Left ventricle myocardium inferior (tissue), 1 donor: ENCODE results near the gene TSPOAP1. TPM values are rescaled to one million over a fixed set of nuclear protein-coding genes. Genes with fewer than 3 reads are reported as not detected.
A peak's percentile ranks its signal among the peaks of the same experiment; 100 is the strongest.

Experiments used
- DNase-seq: peaks from one replicate; pipeline ENCODE4 v3.0.0-alpha.2; 2020
- H3K27ac ChIP-seq: fragments of 200-600 bp; replicated peaks from 2 replicates; pipeline ENCODE4 v1.8.0; 2021
- H3K27me3 ChIP-seq: fragments of 200-600 bp; 2 replicates; pipeline ENCODE4 v1.8.0; 2021; ENCODE audit warnings: low read depth
- H3K36me3 ChIP-seq: fragments of 200-600 bp; 2 replicates; pipeline ENCODE4 v1.8.0; 2021
- H3K4me1 ChIP-seq: fragments of 200-600 bp; 2 replicates; pipeline ENCODE4 v1.8.0; 2021
- H3K4me3 ChIP-seq: fragments of 200-600 bp; 2 replicates; pipeline ENCODE4 v1.8.0; 2021; ENCODE audit warnings: mild to moderate bottlenecking, moderate library complexity
- H3K9me3 ChIP-seq: fragments of 200-600 bp; replicated peaks from 2 replicates; pipeline ENCODE4 v1.8.0; 2021
- CTCF ChIP-seq: fragments of 200-600 bp; IDR thresholded peaks from 2 replicates; pipeline ENCODE4 v1.8.0; 2021; ENCODE audit warnings: antibody characterized with exemption, mild to moderate bottlenecking, borderline replicate concordance
- intact Hi-C: fragments of 100-400 bp; cut with micrococcal nuclease; formaldehyde crosslinking; loops from one replicate; pipeline ENCODE4 v1.11.0; 2022
- total RNA-seq: library from RNA; stranded (reverse); fragmentation: NEBNext Ultra II Directional; extraction: Animal tissue kit (Norgen Biotek cat#: 25700); gene quantifications from one replicate; pipeline ENCODE4 v1.2.1, GENCODE V29; 2021
- donor health status: DM: no; HTN: yes; CAD: no; lungs with severe emphysema.

TSPOAP1 gene
- total RNA-seq, 1 donor from 2014 or later, result 12.8 TPM

DNA sequence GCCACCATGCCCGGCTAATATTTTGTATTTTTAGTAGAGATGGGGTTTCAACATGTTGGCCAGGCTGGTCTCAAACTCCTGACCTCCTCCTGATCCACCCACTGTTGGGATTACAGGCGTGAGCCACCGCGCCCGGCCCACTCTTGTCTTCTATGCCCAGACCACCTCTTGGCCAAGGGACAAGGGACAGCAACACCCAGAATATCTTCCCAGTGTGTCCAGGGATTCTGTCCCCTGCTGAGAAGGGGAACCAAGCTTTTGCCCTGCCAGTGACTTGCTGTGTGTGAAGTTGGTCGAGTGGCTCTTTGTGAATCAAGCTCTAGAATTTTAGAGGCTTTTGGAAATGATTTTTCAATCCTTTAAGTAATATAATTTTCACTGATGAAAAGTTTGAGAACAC is 46.2 kb downstream of the TSPOAP1 start:
- intact Hi-C loops, result no loop called here
- DNase-seq, result no peak
- H3K27me3 ChIP-seq, result peaks cover 88% of the 10 kb centered on the region

GRCh38 chr17:58281511-58282011 is 47.0 kb downstream of the TSPOAP1 start:
- Histone ChIP-seq H3K4me1 (peaks cover 11% of the 10 kb centered on the region), H3K27ac (no peak overlapping the region), H3K4me3 (no peak overlapping the region), H3K9me3 (no peaks in the 10 kb centered on the region), H3K27me3 (peaks cover 90% of the 10 kb centered on the region), H3K36me3 (no peaks in the 10 kb centered on the region)
- intact Hi-C loops, result no loop called here
- no peak for DNase-seq
- no peak for TF ChIP-seq CTCF

More for the DNA sequence above, 46.2 kb downstream of the TSPOAP1 start:
- no peak overlapping the region for H3K4me3 ChIP-seq
- no peaks in the 10 kb centered on the region for H3K36me3 ChIP-seq
- TF ChIP-seq CTCF, result no peak
- peaks cover 11% of the 10 kb centered on the region for H3K4me1 ChIP-seq
- no peak overlapping the region for H3K27ac ChIP-seq
- no peaks in the 10 kb centered on the region for H3K9me3 ChIP-seq

- no peak for DNase-seq
- Histone ChIP-seq H3K27me3 (peaks cover 88% of the 10 kb centered on the region), H3K27ac (no peak within 1 kb of the TSS), H3K36me3 (no peaks in the 10 kb centered on the region), H3K4me3 (no peak within 1 kb of the TSS), H3K9me3 (no peaks in the 10 kb centered on the region), H3K4me1 (peaks cover 11% of the 10 kb centered on the region)
- no peak for TF ChIP-seq CTCF
- intact Hi-C loops, result no loop called here
Measured at GRCh38 chr17:58280480-58281217, 47.9 kb downstream of the TSPOAP1 start, which contains the start of gene MPO. MPO (minus strand) TSS chr17:58280935; CDS start chr17:58280758, 177 bp downstream.

DNA sequence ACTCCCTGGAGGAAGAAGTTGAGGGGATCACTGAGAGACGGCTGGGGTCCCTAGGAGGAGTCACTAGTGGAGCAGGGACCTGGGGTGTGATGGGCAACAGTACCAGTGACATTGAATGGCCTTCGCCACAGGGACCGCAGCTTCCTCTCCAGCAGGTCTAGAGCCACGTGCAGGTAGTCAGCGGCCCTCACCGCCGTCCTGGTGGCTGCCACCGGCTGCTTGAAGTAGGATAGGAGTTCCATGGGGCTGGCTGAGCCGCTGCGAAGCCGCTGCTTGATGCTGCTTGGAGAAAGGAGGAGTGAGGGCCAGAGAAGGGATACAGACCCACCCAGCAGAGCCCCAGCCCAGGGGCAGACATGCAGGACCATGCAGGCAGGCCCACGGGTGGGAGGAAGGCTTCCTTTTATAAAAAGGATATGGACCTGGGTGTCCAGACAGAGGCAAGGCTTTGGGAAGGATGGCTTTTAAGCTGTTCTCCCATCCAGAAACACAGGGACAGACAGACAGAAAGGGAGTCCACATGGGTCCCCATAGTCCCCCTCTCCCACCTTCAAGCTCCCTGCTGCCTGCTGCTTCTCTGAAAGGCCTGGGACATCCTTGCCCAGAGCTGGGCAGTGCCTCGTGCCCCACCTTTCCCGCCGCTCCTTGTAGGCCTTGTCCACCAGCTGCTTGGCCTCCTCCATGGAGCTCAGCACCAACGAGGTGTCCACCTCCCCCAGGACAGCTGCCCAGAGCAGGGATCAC is 48.7 kb downstream of the TSPOAP1 start:
- Histone ChIP-seq H3K27me3 (peaks cover 87% of the 10 kb centered on the region), H3K27ac (no peak overlapping the region), H3K9me3 (no peaks in the 10 kb centered on the region), H3K4me3 (peak overlapping the region; percentile 54), H3K36me3 (no peaks in the 10 kb centered on the region), H3K4me1 (peaks cover 11% of the 10 kb centered on the region)
- TF ChIP-seq CTCF, result no peak
- intact Hi-C loops, result no loop called here
- DNase-seq, result no peak

DNA sequence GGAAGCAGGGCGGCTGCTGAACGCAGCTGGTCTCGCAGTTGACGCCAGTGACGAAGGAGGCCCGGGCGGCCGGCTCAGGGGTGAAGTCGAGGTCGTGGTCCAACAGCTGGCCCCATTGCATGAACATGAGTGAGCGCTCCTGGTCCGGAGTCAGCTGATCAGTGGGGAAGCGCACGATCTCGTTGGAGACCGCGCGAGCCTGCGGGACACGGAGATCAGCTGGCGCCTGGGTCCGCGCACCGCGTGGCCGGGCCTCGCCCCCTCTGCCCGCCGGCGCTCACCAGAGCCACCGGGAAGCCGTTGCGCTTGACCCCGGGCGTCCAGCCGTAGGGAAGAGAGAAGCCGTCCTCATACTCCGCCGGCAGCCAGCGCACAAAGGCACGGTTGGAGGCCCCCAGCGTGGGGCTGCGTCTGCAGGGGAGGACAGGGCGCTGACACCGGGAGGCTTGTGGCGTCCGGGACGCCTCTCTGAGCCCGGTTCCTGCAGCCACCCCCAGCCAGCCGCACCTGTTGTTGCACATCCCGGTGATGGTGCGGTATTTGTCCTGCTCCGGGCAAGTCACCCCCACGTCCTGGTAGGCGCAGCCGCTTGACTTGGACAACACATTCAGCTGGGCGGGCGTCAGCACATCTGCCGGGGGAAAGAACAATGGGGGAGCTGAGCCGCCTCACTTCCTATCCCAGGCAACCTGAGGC is 49.4 kb downstream of the TSPOAP1 start:
- peak overlapping the region; percentile 19 for H3K27ac ChIP-seq
- no peak for TF ChIP-seq CTCF
- peak; percentile 38 for DNase-seq
- H3K36me3 ChIP-seq, result no peaks in the 10 kb centered on the region
- intact Hi-C loops, result no loop called here
- H3K4me3 ChIP-seq, result peak overlapping the region; percentile 54
- H3K9me3 ChIP-seq, result no peaks in the 10 kb centered on the region
- peaks cover 80% of the 10 kb centered on the region for H3K27me3 ChIP-seq
- H3K4me1 ChIP-seq, result peaks cover 11% of the 10 kb centered on the region
